ENCODE measurements around the gene CBX4. TPM values are rescaled to one million over a fixed set of nuclear protein-coding genes. Genes with fewer than 3 reads are reported as not detected.

Gene CBX4
- polyA plus RNA-seq, 1 of the 3 experiments (the other 2 are of a cell fraction): 21.9 TPM

GRCh38 chr17:79838522-79839274, 542 bp downstream of the CBX4 start:
- peak; percentile 88 for DNase-seq
- ChIA-PET POLR2A (interaction anchor here (0.7 to 6.1 kb wide), 10 partner anchors 11 to 258 kb away, joined by 3 to 93 read pairs (median 4); partner anchors contain the start of genes CBX2 and CBX8), CTCF (interaction anchor here (0.7 to 13.1 kb wide), 31 partner anchors 8 to 859 kb away, joined by 3 to 274 read pairs (median 10); partner anchors contain the start of genes CBX2, CBX8 and LGALS3BP)
- TF ChIP-seq ELF1 (IDR thresholded peaks at IDR 0.05): no peak
- peak; percentile 34; the same call in 1 of the 2 replicates for TF ChIP-seq TAF1 (IDR thresholded peaks at IDR 0.05; ENCODE audit: borderline replicate concordance, low read depth, low read length)
- TF ChIP-seq MEF2A (IDR thresholded peaks at IDR 0.05; ENCODE audit: borderline replicate concordance, low read depth): no peak
- peak; percentile 88 for TF ChIP-seq YY1 (IDR thresholded peaks at IDR 0.05; ENCODE audit: low read depth)
- peak; percentile 31; the same call in 1 of the 2 replicates for TF ChIP-seq RAD21 (IDR thresholded peaks at IDR 0.05; ENCODE audit: low read length)
- 0 out of 2 replicates have a peak, but pooled peaks have one; percentile 3 for TF ChIP-seq SMC3 (IDR thresholded peaks at IDR 0.05; ENCODE audit: low read depth, low read length)
- no peak for TF ChIP-seq GABPA (IDR thresholded peaks at IDR 0.05; ENCODE audit: low read depth)
- 0 out of 2 replicates have a peak, but pooled peaks have one; percentile 17 for TF ChIP-seq TCF12 (IDR thresholded peaks at IDR 0.05)
- TF ChIP-seq CTCF (IDR thresholded peaks at IDR 0.05): peak; percentile 23; the same call in 1 of the 2 replicates
- peak; percentile 54; the same call in 1 of the 2 replicates for TF ChIP-seq RFX5 (IDR thresholded peaks at IDR 0.05; ENCODE audit: low read length)
- TF ChIP-seq PBX3 (IDR thresholded peaks at IDR 0.05): peak; percentile 5; the same call in 1 of the 2 replicates
- TF ChIP-seq MXI1 (IDR thresholded peaks at IDR 0.05; ENCODE audit: low read depth, low read length): peak; percentile 39; the same call in 1 of the 2 replicates
- peaks cover 33% of the 10 kb centered on the region for H3F3A ChIP-seq (replicated peaks; ENCODE audit: insufficient read depth)
- H3K9ac ChIP-seq: peak overlapping the region; percentile 74
- peaks cover 10 to 19% of the 10 kb centered on the region in 2 experiments for H3K36me3 ChIP-seq (replicated peaks in 1 of 2; ENCODE audit: control insufficient read depth in 1 of 2, insufficient read depth in 2 of 2, low read length in 1 of 2)
- no peaks in the 10 kb centered on the region for H3K9me3 ChIP-seq
- peaks cover 24 to 56% of the 10 kb centered on the region in 2 experiments for H3K4me1 ChIP-seq (ENCODE audit: control insufficient read depth in 1 of 2, insufficient read depth in 2 of 2, low read depth in 1 of 2, low read length in 1 of 2)
- H3K79me2 ChIP-seq (ENCODE audit: insufficient read depth): peaks cover 36% of the 10 kb centered on the region
- peaks cover 39% of the 10 kb centered on the region for H3K27me3 ChIP-seq (ENCODE audit: insufficient read depth)
- H4K20me1 ChIP-seq (ENCODE audit: insufficient read depth): peaks cover 43% of the 10 kb centered on the region
- peak overlapping the region; percentile 44; the same call in 1 of the 2 replicates for H2AFZ ChIP-seq (ENCODE audit: low read depth)
- WGBS (ENCODE audit: low lambda C conversion rate): 1% methylated on average over 55 of the region's 67 CpGs
- peak overlapping the region; percentile 54 to 91 for H3K4me3 ChIP-seq (ENCODE audit: low read depth in 2 of 2, low read length in 1 of 2)
- peak overlapping the region; percentile 74 to 77 for H3K27ac ChIP-seq (ENCODE audit: low read depth in 2 of 2, low read length in 1 of 2)
- peak overlapping the region; percentile 86 for H3K4me2 ChIP-seq
- no peaks in the 10 kb centered on the region for H3K9me2 ChIP-seq

Data from SK-N-SH (cell line).